ENCODE results near the gene AEBP2.

The AEBP2 gene

GRCh38 chr12:19496219-19496878, 57.1 kb downstream of the AEBP2 start:
- in situ Hi-C loops (cut with MboI; ENCODE audit: low sequenced_read_pairs, unreplicated experiment): no loop called here
- no peak for TF ChIP-seq CTCF (IDR thresholded peaks at IDR 0.05; ENCODE audit: borderline replicate concordance, control extremely low read depth, extremely low read depth, insufficient read depth, missing control alignments)
- DNase-seq (ENCODE audit: low spot score): no peak

GRCh38 chr12:19498099-19498498, 58.8 kb downstream of the AEBP2 start:
- DNase-seq (ENCODE audit: low spot score): no peak
- no peak for TF ChIP-seq CTCF (IDR thresholded peaks at IDR 0.05; ENCODE audit: borderline replicate concordance, control extremely low read depth, extremely low read depth, insufficient read depth, missing control alignments)
- in situ Hi-C loops (cut with MboI; ENCODE audit: low sequenced_read_pairs, unreplicated experiment): no loop called here

GRCh38 chr12:19499030-19499429, 59.7 kb downstream of the AEBP2 start:
- DNase-seq (ENCODE audit: low spot score): no peak
- in situ Hi-C loops (cut with MboI; ENCODE audit: low sequenced_read_pairs, unreplicated experiment): no loop called here
- TF ChIP-seq CTCF (IDR thresholded peaks at IDR 0.05; ENCODE audit: borderline replicate concordance, control extremely low read depth, extremely low read depth, insufficient read depth, missing control alignments): no peak

GRCh38 chr12:19506497-19506896, 67.2 kb downstream of the AEBP2 start:
- in situ Hi-C loops (cut with MboI; ENCODE audit: low sequenced_read_pairs, unreplicated experiment): no loop called here
- no peak for DNase-seq (ENCODE audit: low spot score)
- TF ChIP-seq CTCF (IDR thresholded peaks at IDR 0.05; ENCODE audit: borderline replicate concordance, control extremely low read depth, extremely low read depth, insufficient read depth, missing control alignments): no peak

GRCh38 chr12:19507823-19508222, 68.5 kb downstream of the AEBP2 start:
- DNase-seq (ENCODE audit: low spot score): no peak
- in situ Hi-C loops (cut with MboI; ENCODE audit: low sequenced_read_pairs, unreplicated experiment): no loop called here
- TF ChIP-seq CTCF (IDR thresholded peaks at IDR 0.05; ENCODE audit: borderline replicate concordance, control extremely low read depth, extremely low read depth, insufficient read depth, missing control alignments): no peak

- no peak for DNase-seq (ENCODE audit: low spot score)
- no peak for TF ChIP-seq CTCF (IDR thresholded peaks at IDR 0.05; ENCODE audit: borderline replicate concordance, control extremely low read depth, extremely low read depth, insufficient read depth, missing control alignments)
- in situ Hi-C loops (cut with MboI; ENCODE audit: low sequenced_read_pairs, unreplicated experiment): no loop called here
Measured at GRCh38 chr12:19510461-19510860, 71.2 kb downstream of the AEBP2 start.
